ENCODE measurements around the gene FUOM.

- TF ChIP-seq CTCF (IDR thresholded peaks at IDR 0.05) (no peak), POLR2A (IDR thresholded peaks at IDR 0.05) (no peak)
Observed at GRCh38 chr10:133309100-133309719, 48.6 kb downstream of the FUOM start.
